Measurements from ENCODE around the gene NOP14. TPM values are rescaled to one million over a fixed set of nuclear protein-coding genes. Genes with fewer than 3 reads are reported as not detected.
A peak's percentile ranks its signal among the peaks of the same experiment; 100 is the strongest.

The NOP14 gene
- total RNA-seq, 6 experiments from 2014 or later: 16.1 to 24.7 (median 19.5) TPM

- DNase-seq (peak; percentile 97), ATAC-seq (peak; percentile 68 to 83 (median 80))
- Histone ChIP-seq H3K4me1 (peaks cover 0 to 11% (median 3%) of the 10 kb centered on the region in 4 donors), H3K36me3 (peaks cover 0 to 25% (median 13%) of the 10 kb centered on the region in 4 donors), H3K4me3 (peak overlapping the region; percentile 95 to 100 (median 99)), H3K9me3 (no peaks in the 10 kb centered on the region), H3K27ac (peak overlapping the region; percentile 78 to 91 (median 83)), H3K27me3 (no peaks in the 10 kb centered on the region)
- TF ChIP-seq POLR2A (IDR thresholded peaks at IDR 0.05): peak; percentile 92
- peak in 3 of 4 donors; percentile 10 to 33 (median 10) for TF ChIP-seq CTCF (IDR thresholded peaks at IDR 0.05)
- WGBS (ENCODE audit: insufficient coverage, low coverage, low lambda C conversion rate, missing lambda C conversion rate): under 1% methylated on average over 24 of the region's 70 CpGs
- intact Hi-C loops (cut with DNase I): loop anchor here in 1 of 2 donors (10.0 kb wide), 1 partner anchor 170 kb away; no protein-coding TSS in a partner anchor
Measured at GRCh38 chr4:2934813-2935761, 28.1 kb downstream of the NOP14 start.

- ATAC-seq: peak in 3 of 4 donors; percentile 2 to 4 (median 3)
- Histone ChIP-seq H3K36me3 (peaks cover 0 to 17% (median 9%) of the 10 kb centered on the region in 4 donors), H3K27ac (peak overlapping the region; percentile 78 to 91 (median 83)), H3K9me3 (no peaks in the 10 kb centered on the region), H3K4me1 (peaks cover 0 to 18% (median 3%) of the 10 kb centered on the region in 4 donors), H3K27me3 (no peaks in the 10 kb centered on the region), H3K4me3 (peak overlapping the region; percentile 95 to 100 (median 99))
- intact Hi-C loops (cut with DNase I): loop anchor here in 1 of 2 donors (10.0 kb wide), 1 partner anchor 169 kb away; no protein-coding TSS in a partner anchor
- WGBS (ENCODE audit: insufficient coverage, low coverage, low lambda C conversion rate, missing lambda C conversion rate): 2% methylated on average over 33 of the region's 93 CpGs
- no peak for TF ChIP-seq CTCF (IDR thresholded peaks at IDR 0.05)
- no peak for TF ChIP-seq POLR2A (IDR thresholded peaks at IDR 0.05)
- DNase-seq: peak; percentile 61 to 66 (median 65)
Measured at GRCh38 chr4:2934077-2934812, 29.0 kb downstream of the NOP14 start.

- Histone ChIP-seq H3K27ac (peak overlapping the region in 1 of 3 donors; percentile 43), H3K4me3 (peak overlapping the region; percentile 95 to 100 (median 99)), H3K4me1 (peaks cover 0 to 18% (median 3%) of the 10 kb centered on the region in 4 donors), H3K9me3 (no peaks in the 10 kb centered on the region), H3K36me3 (peaks cover 0 to 15% (median 7%) of the 10 kb centered on the region in 4 donors), H3K27me3 (no peaks in the 10 kb centered on the region)
- no peak for TF ChIP-seq CTCF (IDR thresholded peaks at IDR 0.05)
- no peak for TF ChIP-seq POLR2A (IDR thresholded peaks at IDR 0.05)
- ATAC-seq: no peak
- DNase-seq: peak in 2 of 3 donors; percentile 31 to 66
- intact Hi-C loops (cut with DNase I): loop anchor here in 1 of 2 donors (10.0 kb wide), 1 partner anchor 169 kb away; no protein-coding TSS in a partner anchor
- no CpG with 5 or more reads among the region's 31 CpGs for WGBS (ENCODE audit: insufficient coverage, low coverage, low lambda C conversion rate, missing lambda C conversion rate)
Measured at GRCh38 chr4:2933566-2934076, 29.6 kb downstream of the NOP14 start.

- Histone ChIP-seq H3K36me3 (peaks cover 0 to 15% (median 5%) of the 10 kb centered on the region in 4 donors), H3K27me3 (no peaks in the 10 kb centered on the region), H3K4me3 (no peak overlapping the region), H3K4me1 (peaks cover 0 to 18% (median 3%) of the 10 kb centered on the region in 4 donors), H3K9me3 (no peaks in the 10 kb centered on the region), H3K27ac (no peak overlapping the region)
- TF ChIP-seq POLR2A (IDR thresholded peaks at IDR 0.05) (no peak), CTCF (IDR thresholded peaks at IDR 0.05) (no peak)
- peak in 2 of 3 donors; percentile 58 for DNase-seq
- intact Hi-C loops (cut with DNase I): loop anchor here in 1 of 2 donors (10.0 kb wide), 1 partner anchor 168 kb away; no protein-coding TSS in a partner anchor
- no peak for ATAC-seq
- no CpG with 5 or more reads among the region's 15 CpGs for WGBS (ENCODE audit: insufficient coverage, low coverage, low lambda C conversion rate, missing lambda C conversion rate)
Measured at GRCh38 chr4:2932951-2933565, 30.1 kb downstream of the NOP14 start.
